Measurements from ENCODE around the gene RCOR3.

GRCh38 chr1:211229365-211229759 is 29.8 kb upstream of the RCOR3 start:
- TF ChIP-seq CTCF (IDR thresholded peaks at IDR 0.05) (no peak), POLR2A (IDR thresholded peaks at IDR 0.05) (no peak)
